OCI-LY7 (cell line): ENCODE measurements around the gene FYN. TPM values are rescaled to one million over a fixed set of nuclear protein-coding genes. Genes with fewer than 3 reads are reported as not detected.
A peak's percentile ranks its signal among the peaks of the same experiment; 100 is the strongest.

ENCODE experiments used
- BruUV-seq: library from RNA; stranded (reverse); fragments of 400-500 nt; replicated peaks from 2 replicates; lab custom pipeline; 2021; lab: Mats Ljungman, UMichigan
- CTCF ChIA-PET: fragments of 300-600 bp; sonication (Branson Sonifier 250); formaldehyde crosslinking; loops from one replicate; lab custom pipeline; 2022; ENCODE audit warnings: antibody characterized with exemption; ENCODE audit not compliant: unreplicated experiment; lab: Charles Lee
- POLR2A ChIA-PET: fragments of 300-600 bp; sonication (Branson Sonifier 250); formaldehyde crosslinking; loops from one replicate; lab custom pipeline; 2022; ENCODE audit warnings: antibody characterized with exemption; lab: Charles Lee
- DNase-seq: peaks from one replicate; pipeline ENCODE4 v3.0.0-alpha.2; 2015; ENCODE audit warnings: low spot score
- H2AFZ ChIP-seq: fragments of 200-600 bp; sonication (generic), shearing (Covaris generic); 2 replicates; pipeline ENCODE4 v1.6.1; 2014; ENCODE audit warnings: mild to moderate bottlenecking, antibody characterized with exemption, low read length, moderate library complexity
- H3K27ac ChIP-seq: fragments of 200-600 bp; sonication (generic); 2 replicates; pipeline ENCODE4 v1.5.1; 2014; ENCODE audit warnings: mixed run types, low read depth, mild to moderate bottlenecking, moderate library complexity, low read length, inconsistent platforms; ENCODE audit not compliant: poor library complexity, severe bottlenecking
- H3K36me3 ChIP-seq: fragments of 200-600 bp; sonication (generic); 2 replicates; pipeline ENCODE4 v1.6.1; 2014; ENCODE audit warnings: mild to moderate bottlenecking, antibody characterized with exemption, low read length, moderate library complexity, mixed read lengths; ENCODE audit not compliant: insufficient read depth
- H3K4me1 ChIP-seq: fragments of 200-600 bp; sonication (generic); 2 replicates; pipeline ENCODE4 v1.5.1; 2014; ENCODE audit warnings: mild to moderate bottlenecking, low read length; ENCODE audit not compliant: insufficient read depth, poor library complexity, severe bottlenecking
- H3K4me2 ChIP-seq: fragments of 200-600 bp; sonication (generic); 2 replicates; pipeline ENCODE4 v1.6.1; 2014; ENCODE audit warnings: mild to moderate bottlenecking, low read length
- H3K4me3 ChIP-seq: fragments of 200-600 bp; sonication (generic); 2 replicates; pipeline ENCODE4 v1.5.1; 2014; ENCODE audit warnings: mild to moderate bottlenecking, low read depth, low read length; ENCODE audit not compliant: poor library complexity, severe bottlenecking
- H3K79me2 ChIP-seq: fragments of 200-600 bp; sonication (generic); 2 replicates; pipeline ENCODE4 v1.6.1; 2016; ENCODE audit warnings: low read depth, mild to moderate bottlenecking, low read length, moderate library complexity, mixed read lengths; ENCODE audit not compliant: insufficient read depth
- H3K9me2 ChIP-seq: fragments of 200-600 bp; sonication (generic); 2 replicates; pipeline ENCODE4 v1.6.1; 2016; ENCODE audit warnings: mild to moderate bottlenecking, low read length, mixed read lengths; ENCODE audit not compliant: insufficient read depth
- H3K9me3 ChIP-seq: fragments of 200-600 bp; sonication (generic); 2 replicates; pipeline ENCODE4 v1.6.1; 2014; ENCODE audit warnings: mild to moderate bottlenecking, mixed run types, low read length, mixed read lengths
- H4K20me1 ChIP-seq: fragments of 200-600 bp; sonication (generic); 2 replicates; pipeline ENCODE4 v1.6.1; 2014; ENCODE audit warnings: mild to moderate bottlenecking, antibody characterized with exemption, low read length, moderate library complexity, mixed read lengths; ENCODE audit not compliant: insufficient read depth
- EZH2phosphoT487 ChIP-seq: fragments of 200-600 bp; sonication (generic); IDR thresholded peaks from 2 replicates; pipeline ENCODE4 v1.6.1; 2018; ENCODE audit warnings: low read depth, borderline replicate concordance, mild to moderate bottlenecking, mixed run types, antibody characterized with exemption, low read length, moderate library complexity, mixed read lengths
- intact Hi-C: fragments of 100-400 bp; cut with micrococcal nuclease; formaldehyde crosslinking; loops from one replicate; pipeline ENCODE4 v1.10.0; 2022; ENCODE audit not compliant: unreplicated experiment
- total RNA-seq, 2 experiments: library from RNA; depleted of rRNA in 1 of 2; stranded (reverse); fragments of >200 nt in 1 of 2; shearing (Covaris generic) in 1 of 2; gene quantifications; 2 replicates each; pipeline ENCODE4 v1.2.3, GENCODE V29; 2014 to 2022
- TF ChIP-seq, protein P1 (sequence below): fragments of 200-600 bp; sonication (generic); conservative IDR thresholded peaks from 2 replicates; pipeline ENCODE4 v1.5.1; 2014; ENCODE audit warnings: mild to moderate bottlenecking, antibody characterized with exemption, low read length, moderate library complexity, mixed read lengths

The FYN gene
- total RNA-seq, 2 experiments from 2014 or later, result 57.3 to 92.9 TPM

- no peaks in the 10 kb centered on the region for H3K79me2 ChIP-seq
- no TSS peak for BruUV-seq
- no peak overlapping the region for H3K4me2 ChIP-seq
- POLR2A ChIA-PET, result interaction anchor here (0.5 to 1.2 kb wide), 6 partner anchors 12 to 798 kb away, joined by 3 to 5 read pairs (median 3); no protein-coding TSS in a partner anchor
- TF ChIP-seq, protein P1, sequence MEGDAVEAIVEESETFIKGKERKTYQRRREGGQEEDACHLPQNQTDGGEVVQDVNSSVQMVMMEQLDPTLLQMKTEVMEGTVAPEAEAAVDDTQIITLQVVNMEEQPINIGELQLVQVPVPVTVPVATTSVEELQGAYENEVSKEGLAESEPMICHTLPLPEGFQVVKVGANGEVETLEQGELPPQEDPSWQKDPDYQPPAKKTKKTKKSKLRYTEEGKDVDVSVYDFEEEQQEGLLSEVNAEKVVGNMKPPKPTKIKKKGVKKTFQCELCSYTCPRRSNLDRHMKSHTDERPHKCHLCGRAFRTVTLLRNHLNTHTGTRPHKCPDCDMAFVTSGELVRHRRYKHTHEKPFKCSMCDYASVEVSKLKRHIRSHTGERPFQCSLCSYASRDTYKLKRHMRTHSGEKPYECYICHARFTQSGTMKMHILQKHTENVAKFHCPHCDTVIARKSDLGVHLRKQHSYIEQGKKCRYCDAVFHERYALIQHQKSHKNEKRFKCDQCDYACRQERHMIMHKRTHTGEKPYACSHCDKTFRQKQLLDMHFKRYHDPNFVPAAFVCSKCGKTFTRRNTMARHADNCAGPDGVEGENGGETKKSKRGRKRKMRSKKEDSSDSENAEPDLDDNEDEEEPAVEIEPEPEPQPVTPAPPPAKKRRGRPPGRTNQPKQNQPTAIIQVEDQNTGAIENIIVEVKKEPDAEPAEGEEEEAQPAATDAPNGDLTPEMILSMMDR, result no peak
- TF ChIP-seq EZH2phosphoT487, result no peak
- 0 out of 2 replicates have a peak, but pooled peaks cover 7% of the 10 kb centered on the region for H3K36me3 ChIP-seq
- H3K4me1 ChIP-seq, result no peaks in the 10 kb centered on the region
- no peaks in the 10 kb centered on the region for H3K9me3 ChIP-seq
- H4K20me1 ChIP-seq, result no peaks in the 10 kb centered on the region
- no peak overlapping the region for H3K27ac ChIP-seq
- CTCF ChIA-PET, result interaction anchor here (0.6 kb wide), 1 partner anchor 90 kb away, joined by 3 read pairs; no protein-coding TSS in a partner anchor
- intact Hi-C loops, result no loop called here
- no peak overlapping the region for H3K4me3 ChIP-seq
- no peak overlapping the region for H2AFZ ChIP-seq
- no peak for DNase-seq
- no peaks in the 10 kb centered on the region for H3K9me2 ChIP-seq
Measured at GRCh38 chr6:111779031-111779430, 94.2 kb downstream of the FYN start.

GRCh38 chr6:111777357-111777756 is 95.9 kb downstream of the FYN start:
- Histone ChIP-seq H3K9me3 (no peaks in the 10 kb centered on the region), H3K79me2 (no peaks in the 10 kb centered on the region), H3K4me3 (no peak overlapping the region), H3K9me2 (no peaks in the 10 kb centered on the region), H3K4me1 (no peaks in the 10 kb centered on the region), H3K27ac (no peak overlapping the region), H4K20me1 (no peaks in the 10 kb centered on the region), H2AFZ (no peak overlapping the region), H3K36me3 (0 out of 2 replicates have a peak, but pooled peaks cover 7% of the 10 kb centered on the region), H3K4me2 (no peak overlapping the region)
- ChIA-PET CTCF (interaction anchor here (0.6 kb wide), 1 partner anchor 47 kb away, joined by 3 read pairs; no protein-coding TSS in a partner anchor), POLR2A (interaction anchor here (1.7 kb wide), 1 partner anchor 14 kb away, joined by 5 read pairs; no protein-coding TSS in a partner anchor)
- no peak for TF ChIP-seq EZH2phosphoT487
- TF ChIP-seq, protein P1, result peak; percentile 24; the same call in 1 of the 2 replicates
- intact Hi-C loops, result no loop called here
- DNase-seq, result no peak
- no TSS peak for BruUV-seq
